T-cell (primary cell): Measurements from ENCODE around the gene TMEM82. TPM values are rescaled to one million over a fixed set of nuclear protein-coding genes. Genes with fewer than 3 reads are reported as not detected.
"Not testable (repeated sequence)": the region's sequence is repeated elsewhere in the genome, so short reads cannot be mapped to it uniquely, and the experiment has no call there.

Experiments
- ATAC-seq, 4 experiments: fragments of 200-7000 bp in 3 of 4; fragments of 150-1000 bp in 1 of 4; cut with Tn5 transposase; replicated peaks in 1 of 4; 1 replicate in 3 of 4; 2 replicates in 1 of 4; pipeline ENCODE4 v1.10.0; 2021; ENCODE audit warnings: moderate library complexity in 3 of 4, mild to moderate bottlenecking in 2 of 4, moderate number of reproducible peaks in 1 of 4
- CTCF ChIA-PET, 2 donors: fragments of 300-600 bp; sonication (Branson Sonifier 250); formaldehyde crosslinking; loops; one replicate each; lab custom pipeline; 2022; ENCODE audit warnings: antibody characterized with exemption in 2 of 2; lab: Charles Lee
- POLR2A ChIA-PET, 2 donors: fragments of 300-600 bp; sonication (Branson Sonifier 250); formaldehyde crosslinking; loops; one replicate each; lab custom pipeline; 2022; ENCODE audit warnings: antibody characterized with exemption in 2 of 2; lab: Charles Lee
- DNase-seq, 35 experiments: peaks; one replicate each; pipeline versions ENCODE4 v3.0.0 to v3.0.0-alpha.2; 2013 to 2023
- H3K27ac ChIP-seq: one replicate; pipeline ENCODE4 v1.5.1; 2013; ENCODE audit warnings: low read length
- H3K27me3 ChIP-seq, 2 experiments: replicated peaks in 1 of 2; 1 replicate in 1 of 2; 2 replicates in 1 of 2; pipeline versions ENCODE4 v1.6.1 to v1.7.0; 2013; ENCODE audit warnings: low read length in 1 of 2, mixed read lengths in 1 of 2; ENCODE audit not compliant: control insufficient read depth in 2 of 2, insufficient read depth in 2 of 2; ENCODE audit errors: extremely low read depth in 1 of 2
- H3K36me3 ChIP-seq, 2 donors: 1 replicate in 1 of 2; 2 replicates in 1 of 2; pipeline versions ENCODE4 v1.6.1 to v1.7.0; 2013; ENCODE audit warnings: low read length in 1 of 2; ENCODE audit not compliant: control insufficient read depth in 2 of 2, insufficient read depth in 1 of 2; ENCODE audit errors: extremely low read depth in 1 of 2
- H3K4me1 ChIP-seq, 2 experiments: 1 replicate in 1 of 2; 2 replicates in 1 of 2; pipeline versions ENCODE4 v1.6.1 to v1.7.0; 2013; ENCODE audit warnings: low read length in 2 of 2, mixed read lengths in 1 of 2; ENCODE audit not compliant: insufficient read depth in 2 of 2, control insufficient read depth in 1 of 2; ENCODE audit errors: extremely low read depth in 1 of 2
- H3K4me3 ChIP-seq, 2 donors: 1 replicate in 1 of 2; 2 replicates in 1 of 2; pipeline versions ENCODE4 v1.5.1 to v1.7.0; 2013; ENCODE audit warnings: mild to moderate bottlenecking in 2 of 2, low read length in 1 of 2, moderate library complexity in 1 of 2; ENCODE audit not compliant: control insufficient read depth in 1 of 2; ENCODE audit errors: extremely low read depth in 1 of 2
- H3K9me3 ChIP-seq: 2 replicates; pipeline ENCODE4 v1.7.0; 2013
- H3K27ac Mint-ChIP-seq, 2 donors: one replicate each; pipeline ENCODE4 v1.8.0; 2020 to 2021; ENCODE audit warnings: mild to moderate bottlenecking in 2 of 2, mixed read lengths in 2 of 2
- H3K27me3 Mint-ChIP-seq, 2 donors: one replicate each; pipeline ENCODE4 v1.8.0; 2021 to 2022; ENCODE audit warnings: mixed read lengths in 2 of 2
- H3K36me3 Mint-ChIP-seq: one replicate; pipeline ENCODE4 v1.8.0; 2021; ENCODE audit warnings: mixed read lengths
- H3K4me1 Mint-ChIP-seq, 3 donors: one replicate each; pipeline ENCODE4 v1.8.0; 2020 to 2022; ENCODE audit warnings: mixed read lengths in 3 of 3, mild to moderate bottlenecking in 1 of 3
- H3K4me3 Mint-ChIP-seq, 3 donors: one replicate each; pipeline ENCODE4 v1.8.0; 2020 to 2022; ENCODE audit warnings: mild to moderate bottlenecking in 3 of 3, mixed read lengths in 3 of 3, moderate library complexity in 3 of 3
- H3K9me3 Mint-ChIP-seq, 3 donors: one replicate each; pipeline ENCODE4 v1.8.0; 2020 to 2022; ENCODE audit warnings: mixed read lengths in 3 of 3
- WGBS: methylation state at CpG from one replicate; pipeline ENCODE4 v1.1.5; 2013; ENCODE audit warnings: missing lambda C conversion rate; ENCODE audit not compliant: insufficient coverage; 5-methylcytosine and 5-hydroxymethylcytosine counted together
- total RNA-seq, 35 experiments: library from RNA in 6 of 35; stranded (reverse) in 6 of 35; fragments of 120-200 nt in 1 of 35; gene quantifications; one replicate each; pipeline versions ENCODE4 v1.2.1 to v1.2.4 and lab custom pipeline; 2013 to 2026

TMEM82 gene
- not detected for total RNA-seq
- total RNA-seq (2013), result not detected
- total RNA-seq (lab: John Stamatoyannopoulos, UW), result 0 to 0.07 (median 0) reads per million in 29 experiments

DNA sequence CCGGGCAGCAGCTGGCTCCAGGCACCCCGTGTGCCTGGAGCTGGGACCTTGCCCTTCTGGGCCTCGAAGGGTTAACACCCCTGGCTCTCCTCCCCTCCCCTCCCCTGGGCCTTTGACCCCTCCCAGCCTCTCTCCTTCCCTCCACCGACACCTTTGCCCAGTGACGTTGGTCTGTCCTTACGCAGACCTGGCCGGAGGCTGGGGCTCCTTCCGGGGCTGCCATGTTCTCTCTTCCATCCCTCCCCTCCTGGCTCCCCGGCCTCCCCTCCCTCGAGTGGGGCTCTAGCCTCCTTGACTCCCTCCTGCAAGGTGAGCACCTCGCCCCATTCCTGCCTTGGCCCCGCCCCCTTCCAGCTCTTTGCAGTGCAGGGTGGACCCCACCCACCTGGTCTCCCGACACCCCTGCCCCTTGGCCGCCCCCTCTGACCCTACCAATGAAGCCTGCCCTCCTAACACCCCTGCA, at the start of gene TMEM82:
Gene TMEM82 (plus strand): TSS at position 161 of the 463 bp plus-strand sequence. CDS start 61 bp downstream, at position 222.
- POLR2A ChIA-PET, result no interaction called here
- peaks cover 5 to 7% (median 6%) of the 10 kb centered on the region in 3 donors for H3K4me1 Mint-ChIP-seq
- peaks cover 0 to 12% of the 10 kb centered on the region in 2 experiments for H3K27me3 ChIP-seq
- DNase-seq (no peak), ATAC-seq (no peak)
- H3K4me1 ChIP-seq, result peaks cover 0 to 6% of the 10 kb centered on the region in 2 experiments
- H3K4me3 Mint-ChIP-seq, result no peak within 1 kb of the TSS
- CTCF ChIA-PET, result interaction anchor here in 1 of 2 donors (0.6 kb wide), 1 partner anchor 148 kb away, joined by 3 read pairs; no protein-coding TSS in a partner anchor
- H3K9me3 Mint-ChIP-seq, result no peaks in the 10 kb centered on the region
- no peaks in the 10 kb centered on the region for H3K36me3 Mint-ChIP-seq
- H3K4me3 ChIP-seq, result no peak within 1 kb of the TSS
- no peaks in the 10 kb centered on the region for H3K36me3 ChIP-seq
- 59% methylated on average over 12 of the region's 14 CpGs for WGBS
- no peaks in the 10 kb centered on the region for H3K27me3 Mint-ChIP-seq
- H3K27ac Mint-ChIP-seq, result peak within 1 kb of the TSS in 1 of 2 donors; percentile 23
- no peak within 1 kb of the TSS for H3K27ac ChIP-seq
- no peaks in the 10 kb centered on the region for H3K9me3 ChIP-seq

GRCh38 chr1:15693371-15693770, 48.9 kb upstream of the TMEM82 start:
- peak overlapping the region in 1 of 2 donors; percentile 83 for H3K27ac Mint-ChIP-seq
- no peak for DNase-seq
- CTCF ChIA-PET, result no interaction called here
- Histone ChIP-seq H3K36me3 (no peaks in the 10 kb centered on the region), H3K4me3 (no peak overlapping the region), H3K4me1 (peaks cover 13 to 31% of the 10 kb centered on the region in 2 experiments), H3K27ac (no peak overlapping the region), H3K9me3 (no peaks in the 10 kb centered on the region), H3K27me3 (no peaks in the 10 kb centered on the region)
- 94% methylated on average over 5 of the region's 5 CpGs for WGBS
- H3K27me3 Mint-ChIP-seq, result no peaks in the 10 kb centered on the region
- ATAC-seq, result no peak
- peaks cover 39 to 56% (median 45%) of the 10 kb centered on the region in 3 donors for H3K4me1 Mint-ChIP-seq
- peaks cover 4% of the 10 kb centered on the region for H3K36me3 Mint-ChIP-seq
- POLR2A ChIA-PET, result no interaction called here
- no peak overlapping the region for H3K4me3 Mint-ChIP-seq
- no peaks in the 10 kb centered on the region for H3K9me3 Mint-ChIP-seq

DNA sequence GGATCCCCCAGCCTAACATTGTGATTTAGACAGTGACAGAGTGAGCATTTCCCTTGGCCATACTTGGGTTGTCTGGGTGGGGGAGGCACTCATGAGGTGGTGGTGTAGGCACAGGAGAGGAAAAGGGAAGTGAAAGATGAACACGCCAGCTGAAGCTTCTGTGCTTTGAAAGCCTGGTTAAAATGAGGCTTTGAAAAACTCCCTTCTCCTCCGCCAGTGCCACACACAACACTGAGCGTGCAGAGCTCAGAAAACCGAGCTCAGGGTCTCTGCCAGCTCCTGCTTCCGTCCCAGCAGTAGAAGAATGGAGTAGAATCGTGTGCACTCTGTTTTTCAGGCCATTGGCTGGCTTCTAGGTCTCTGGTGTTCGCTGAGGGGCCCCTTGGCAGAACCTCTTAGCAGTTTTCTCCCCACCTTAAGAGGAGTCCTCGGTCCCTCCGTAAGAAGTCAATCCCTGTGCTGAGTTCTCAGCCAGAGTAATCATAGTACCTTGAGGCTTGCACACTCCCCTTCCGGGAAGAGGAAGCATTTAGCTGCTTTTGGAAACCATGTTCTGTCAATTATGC, 45.3 kb upstream of the TMEM82 start:
- CTCF ChIA-PET, result interaction anchor here in 1 of 2 donors (0.6 to 1.1 kb wide), 2 partner anchors 8 to 12 kb away, joined by 3 to 5 read pairs; no protein-coding TSS in a partner anchor
- peak; percentile 82 to 91 (median 86) for ATAC-seq

GRCh38 chr1:15698201-15698600, 44.1 kb upstream of the TMEM82 start:
- no peaks in the 10 kb centered on the region for H3K36me3 Mint-ChIP-seq
- ATAC-seq, result no peak
- Histone ChIP-seq H3K27ac (peak overlapping the region; percentile 66), H3K9me3 (no peaks in the 10 kb centered on the region), H3K27me3 (no peaks in the 10 kb centered on the region), H3K36me3 (peaks cover 0 to 4% of the 10 kb centered on the region in 2 donors), H3K4me1 (peaks cover 13 to 30% of the 10 kb centered on the region in 2 experiments), H3K4me3 (no peak overlapping the region)
- WGBS, result no CpG with 5 or more reads among the region's 2 CpGs
- H3K27me3 Mint-ChIP-seq, result no peaks in the 10 kb centered on the region
- H3K27ac Mint-ChIP-seq, result peak overlapping the region; percentile 77 to 79
- ChIA-PET POLR2A (interaction anchor here in 1 of 2 donors (0.5 kb wide), 1 partner anchor 25 kb away, joined by 3 read pairs; no protein-coding TSS in a partner anchor), CTCF (interaction anchor here (0.6 to 0.8 kb wide), 2 partner anchors 30 to 136 kb away, joined by 4 read pairs; no protein-coding TSS in a partner anchor)
- H3K4me1 Mint-ChIP-seq, result peaks cover 41 to 48% (median 44%) of the 10 kb centered on the region in 3 donors
- H3K4me3 Mint-ChIP-seq, result peak overlapping the region in 1 of 3 donors; percentile 79
- DNase-seq, result no peak
- no peaks in the 10 kb centered on the region for H3K9me3 Mint-ChIP-seq

More for the DNA sequence above, 45.3 kb upstream of the TMEM82 start:
- Mint-ChIP-seq H3K27me3 (no peaks in the 10 kb centered on the region), H3K4me3 (peak overlapping the region; percentile 71 to 79 (median 78)), H3K36me3 (peaks cover 3% of the 10 kb centered on the region), H3K27ac (peak overlapping the region; percentile 97 to 99), H3K9me3 (no peaks in the 10 kb centered on the region), H3K4me1 (peaks cover 41 to 51% (median 41%) of the 10 kb centered on the region in 3 donors)
- Histone ChIP-seq H3K9me3 (no peaks in the 10 kb centered on the region), H3K4me3 (peak overlapping the region; percentile 32 to 83), H3K27ac (peak overlapping the region; percentile 66), H3K4me1 (peaks cover 13 to 30% of the 10 kb centered on the region in 2 experiments), H3K36me3 (no peaks in the 10 kb centered on the region), H3K27me3 (no peaks in the 10 kb centered on the region)
- POLR2A ChIA-PET, result interaction anchor here (0.6 to 1.0 kb wide), 2 partner anchors 9 to 80 kb away, joined by 3 to 4 read pairs; no protein-coding TSS in a partner anchor
- 16% methylated on average over 6 of the region's 10 CpGs for WGBS
- peak in 32 of 35 experiments; percentile 12 to 71 (median 40) for DNase-seq

DNA sequence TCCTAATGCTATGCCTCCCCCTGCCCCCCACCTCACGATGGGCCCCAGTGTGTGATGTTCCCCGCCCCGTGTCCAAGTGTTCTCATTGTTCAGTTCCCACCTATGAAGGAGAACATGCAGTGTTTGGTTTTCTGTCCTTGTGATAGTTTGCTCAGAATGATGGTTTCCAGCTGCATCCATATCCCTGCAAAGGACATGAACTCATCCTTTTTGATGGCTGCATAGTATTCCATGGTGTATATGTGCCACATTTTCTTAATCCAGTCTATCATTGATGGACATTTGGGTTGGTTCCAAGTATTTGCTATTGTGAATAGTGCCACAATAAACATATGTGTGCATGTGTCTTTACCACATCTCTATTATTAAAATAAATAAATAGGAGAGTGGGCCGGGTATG, 43.0 kb upstream of the TMEM82 start:
- ATAC-seq, CTCF ChIA-PET, DNase-seq, H3K4me3 ChIP-seq, H3K36me3 ChIP-seq, H3K27me3 Mint-ChIP-seq, H3K9me3 ChIP-seq, H3K27ac ChIP-seq, H3K36me3 Mint-ChIP-seq, H3K27me3 ChIP-seq, H3K4me3 Mint-ChIP-seq, H3K9me3 Mint-ChIP-seq: not testable (repeated sequence)
- H3K27ac Mint-ChIP-seq, result peak overlapping the region; percentile 39
- POLR2A ChIA-PET, result interaction anchor here in 1 of 2 donors (0.7 kb wide), 1 partner anchor 162 kb away, joined by 3 read pairs; no protein-coding TSS in a partner anchor
- no CpG with 5 or more reads among the region's 4 CpGs for WGBS
- H3K4me1 Mint-ChIP-seq, result peaks cover 43 to 53% (median 50%) of the 10 kb centered on the region in 3 donors
- H3K4me1 ChIP-seq, result peaks cover 13 to 26% of the 10 kb centered on the region in 2 experiments

- ChIA-PET POLR2A (no interaction called here), CTCF (no interaction called here)
- no peaks in the 10 kb centered on the region for H3K27me3 ChIP-seq
- 100% methylated on average over 3 of the region's 6 CpGs for WGBS
- no peak for DNase-seq
- Mint-ChIP-seq H3K9me3 (no peaks in the 10 kb centered on the region), H3K27me3 (no peaks in the 10 kb centered on the region), H3K4me1 (peaks cover 39 to 55% (median 43%) of the 10 kb centered on the region in 3 donors), H3K36me3 (peaks cover 9% of the 10 kb centered on the region), H3K4me3 (no peak overlapping the region), H3K27ac (peak overlapping the region in 1 of 2 donors; percentile 6)
- H3K36me3 ChIP-seq, result peaks cover 3 to 9% of the 10 kb centered on the region in 2 donors
- H3K4me3 ChIP-seq, result no peak overlapping the region
- H3K4me1 ChIP-seq, result peaks cover 13 to 27% of the 10 kb centered on the region in 2 experiments
- H3K27ac ChIP-seq, result no peak overlapping the region
- no peak for ATAC-seq
- no peaks in the 10 kb centered on the region for H3K9me3 ChIP-seq
Observed at GRCh38 chr1:15700508-15700907, 41.8 kb upstream of the TMEM82 start.
